Measurements from ENCODE around the gene SMYD1. TPM values are rescaled to one million over a fixed set of nuclear protein-coding genes. Genes with fewer than 3 reads are reported as not detected.

SMYD1 gene
- total RNA-seq, 2 donors from 2014 or later: 0.45 TPM; not detected in 1

- intact Hi-C loops (cut with DNase I, micrococcal nuclease): no loop called here
- ATAC-seq (no peak), DNase-seq (no peak)
Observed at GRCh38 chr2:88110830-88111229, 43.2 kb downstream of the SMYD1 start.

- ATAC-seq (no peak), DNase-seq (no peak)
- intact Hi-C loops (cut with DNase I, micrococcal nuclease): no loop called here
Observed at GRCh38 chr2:88113069-88113468, 45.4 kb downstream of the SMYD1 start.

- intact Hi-C loops (cut with DNase I, micrococcal nuclease): no loop called here
- DNase-seq (no peak), ATAC-seq (no peak)
Observed at GRCh38 chr2:88114889-88115288, 47.3 kb downstream of the SMYD1 start.

- ATAC-seq: no peak
- intact Hi-C loops (cut with DNase I, micrococcal nuclease): no loop called here
- no peak for DNase-seq
Observed at GRCh38 chr2:88115825-88116518, 48.3 kb downstream of the SMYD1 start.

GRCh38 chr2:88116669-88117432, 49.2 kb downstream of the SMYD1 start:
- DNase-seq (no peak), ATAC-seq (no peak)
- intact Hi-C loops (cut with DNase I, micrococcal nuclease): no loop called here

- intact Hi-C loops (cut with DNase I, micrococcal nuclease): no loop called here
- DNase-seq (no peak), ATAC-seq (no peak)
Observed at GRCh38 chr2:88117973-88118372, 50.3 kb downstream of the SMYD1 start.

GRCh38 chr2:88121678-88122077, 54.1 kb downstream of the SMYD1 start:
- no peak for DNase-seq
- intact Hi-C loops (cut with DNase I, micrococcal nuclease): no loop called here
- ATAC-seq: peak; percentile 17

GRCh38 chr2:88122141-88122884, 54.7 kb downstream of the SMYD1 start:
- intact Hi-C loops (cut with DNase I, micrococcal nuclease): no loop called here
- DNase-seq (peak in 1 of 2 donors; percentile 44), ATAC-seq (peak; percentile 60)

- ATAC-seq (no peak), DNase-seq (no peak)
- intact Hi-C loops (cut with DNase I, micrococcal nuclease): no loop called here
Observed at GRCh38 chr2:88123164-88123974, 55.7 kb downstream of the SMYD1 start.

- intact Hi-C loops (cut with DNase I, micrococcal nuclease): no loop called here
- ATAC-seq (no peak), DNase-seq (no peak)
Observed at GRCh38 chr2:88123975-88124917, 56.6 kb downstream of the SMYD1 start.

GRCh38 chr2:88125344-88125923, 57.8 kb downstream of the SMYD1 start:
- intact Hi-C loops (cut with DNase I, micrococcal nuclease): no loop called here
- ATAC-seq (no peak), DNase-seq (no peak)

GRCh38 chr2:88125924-88126771, 58.5 kb downstream of the SMYD1 start:
- DNase-seq (no peak), ATAC-seq (no peak)
- intact Hi-C loops (cut with DNase I, micrococcal nuclease): no loop called here

- intact Hi-C loops (cut with DNase I, micrococcal nuclease): no loop called here
- ATAC-seq (peak; percentile 33), DNase-seq (peak; percentile 46 to 70)
Observed at GRCh38 chr2:88126772-88127637, 59.4 kb downstream of the SMYD1 start.

GRCh38 chr2:88127638-88127887, 59.9 kb downstream of the SMYD1 start:
- DNase-seq (peak in 1 of 2 donors; percentile 45), ATAC-seq (peak; percentile 42)
- intact Hi-C loops (cut with DNase I, micrococcal nuclease): no loop called here

GRCh38 chr2:88127888-88128653, 60.4 kb downstream of the SMYD1 start, which contains the start of gene FABP1:
Gene FABP1 (minus strand): TSS chr2:88128062. CDS start chr2:88128017, 45 bp downstream.
- ATAC-seq (peak; percentile 56), DNase-seq (peak; percentile 45 to 67)
- intact Hi-C loops (cut with DNase I, micrococcal nuclease): no loop called here
